ENCODE results near the gene IFI27.

The IFI27 gene

GRCh38 chr14:94089479-94089878 lies 21.1 kb upstream of the IFI27 start:
- Histone ChIP-seq H3K4me1 (ENCODE audit: low read length) (no peaks in the 10 kb centered on the region), H3K79me2 (ENCODE audit: low read length) (no peaks in the 10 kb centered on the region), H4K20me1 (ENCODE audit: insufficient read depth, low read length) (no peaks in the 10 kb centered on the region), H3K9ac (ENCODE audit: low read length) (no peak overlapping the region), H3K36me3 (replicated peaks; ENCODE audit: insufficient read depth, low read length) (no peaks in the 10 kb centered on the region), H3K4me2 (ENCODE audit: low read depth, low read length) (no peak overlapping the region), H3K4me3 (ENCODE audit: low read length) (no peak overlapping the region), H3F3A (ENCODE audit: insufficient read depth, low read length) (no peaks in the 10 kb centered on the region), H3K27me3 (replicated peaks; ENCODE audit: insufficient read depth, low read length) (no peaks in the 10 kb centered on the region), H3K27ac (ENCODE audit: low read length) (no peak overlapping the region), H2AFZ (ENCODE audit: low read length) (no peak overlapping the region), H3K9me3 (replicated peaks; ENCODE audit: insufficient read depth, low read length) (no peaks in the 10 kb centered on the region), H3K9me2 (replicated peaks; ENCODE audit: insufficient read depth, low read length) (no peaks in the 10 kb centered on the region)
- DNase-seq = no peak
- no peak for TF ChIP-seq EZH2phosphoT487 (IDR thresholded peaks at IDR 0.05; ENCODE audit: low read length)
- TF ChIP-seq, protein P1, sequence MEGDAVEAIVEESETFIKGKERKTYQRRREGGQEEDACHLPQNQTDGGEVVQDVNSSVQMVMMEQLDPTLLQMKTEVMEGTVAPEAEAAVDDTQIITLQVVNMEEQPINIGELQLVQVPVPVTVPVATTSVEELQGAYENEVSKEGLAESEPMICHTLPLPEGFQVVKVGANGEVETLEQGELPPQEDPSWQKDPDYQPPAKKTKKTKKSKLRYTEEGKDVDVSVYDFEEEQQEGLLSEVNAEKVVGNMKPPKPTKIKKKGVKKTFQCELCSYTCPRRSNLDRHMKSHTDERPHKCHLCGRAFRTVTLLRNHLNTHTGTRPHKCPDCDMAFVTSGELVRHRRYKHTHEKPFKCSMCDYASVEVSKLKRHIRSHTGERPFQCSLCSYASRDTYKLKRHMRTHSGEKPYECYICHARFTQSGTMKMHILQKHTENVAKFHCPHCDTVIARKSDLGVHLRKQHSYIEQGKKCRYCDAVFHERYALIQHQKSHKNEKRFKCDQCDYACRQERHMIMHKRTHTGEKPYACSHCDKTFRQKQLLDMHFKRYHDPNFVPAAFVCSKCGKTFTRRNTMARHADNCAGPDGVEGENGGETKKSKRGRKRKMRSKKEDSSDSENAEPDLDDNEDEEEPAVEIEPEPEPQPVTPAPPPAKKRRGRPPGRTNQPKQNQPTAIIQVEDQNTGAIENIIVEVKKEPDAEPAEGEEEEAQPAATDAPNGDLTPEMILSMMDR (IDR thresholded peaks at IDR 0.05; ENCODE audit: low read length) = no peak
- no peak for TF ChIP-seq EZH2 (optimal IDR thresholded peaks at IDR 0.05; ENCODE audit: low read depth, low read length)

DNA sequence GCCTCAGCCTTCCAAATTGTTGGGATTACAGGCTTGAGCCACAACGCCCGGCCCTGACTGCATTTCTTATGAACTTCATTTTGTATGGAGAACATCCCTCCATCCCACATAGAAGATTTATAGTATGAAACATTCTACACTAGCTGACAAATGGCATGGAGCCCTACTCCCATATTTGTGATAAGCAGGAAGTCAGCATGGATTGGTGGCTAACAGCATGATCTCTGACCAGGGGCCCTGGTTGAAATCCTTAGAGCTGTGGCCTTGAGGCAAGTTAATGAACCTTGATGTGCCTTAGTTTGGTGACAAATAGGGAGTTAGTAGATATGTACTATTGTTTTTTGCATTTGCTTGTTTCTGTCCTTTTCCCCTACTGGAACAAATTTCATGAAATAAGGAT lies 17.1 kb upstream of the IFI27 start:
- Histone ChIP-seq H3K9ac (ENCODE audit: low read length) (no peak overlapping the region), H3K79me2 (ENCODE audit: low read length) (no peaks in the 10 kb centered on the region), H3K4me3 (ENCODE audit: low read length) (no peak overlapping the region), H2AFZ (ENCODE audit: low read length) (no peak overlapping the region), H3K4me2 (ENCODE audit: low read depth, low read length) (no peak overlapping the region), H3K9me3 (replicated peaks; ENCODE audit: insufficient read depth, low read length) (no peaks in the 10 kb centered on the region), H4K20me1 (ENCODE audit: insufficient read depth, low read length) (no peaks in the 10 kb centered on the region), H3K27ac (ENCODE audit: low read length) (no peak overlapping the region), H3K36me3 (replicated peaks; ENCODE audit: insufficient read depth, low read length) (no peaks in the 10 kb centered on the region), H3F3A (ENCODE audit: insufficient read depth, low read length) (no peaks in the 10 kb centered on the region), H3K9me2 (replicated peaks; ENCODE audit: insufficient read depth, low read length) (no peaks in the 10 kb centered on the region), H3K4me1 (ENCODE audit: low read length) (no peaks in the 10 kb centered on the region), H3K27me3 (replicated peaks; ENCODE audit: insufficient read depth, low read length) (no peaks in the 10 kb centered on the region)
- TF ChIP-seq EZH2 (optimal IDR thresholded peaks at IDR 0.05; ENCODE audit: low read depth, low read length) (no peak), EZH2phosphoT487 (IDR thresholded peaks at IDR 0.05; ENCODE audit: low read length) (no peak)
- TF ChIP-seq, protein P1 (IDR thresholded peaks at IDR 0.05; ENCODE audit: low read length) = no peak
- DNase-seq = no peak

- H3K79me2 ChIP-seq (ENCODE audit: low read length) = no peaks in the 10 kb centered on the region
- TF ChIP-seq EZH2 (optimal IDR thresholded peaks at IDR 0.05; ENCODE audit: low read depth, low read length) (no peak), EZH2phosphoT487 (IDR thresholded peaks at IDR 0.05; ENCODE audit: low read length) (no peak)
- TF ChIP-seq, protein P1 (IDR thresholded peaks at IDR 0.05; ENCODE audit: low read length) = no peak
- no peak overlapping the region for H3K27ac ChIP-seq (ENCODE audit: low read length)
- DNase-seq = no peak
- H3K36me3 ChIP-seq (replicated peaks; ENCODE audit: insufficient read depth, low read length) = no peaks in the 10 kb centered on the region
- H3K4me2 ChIP-seq (ENCODE audit: low read depth, low read length) = no peak overlapping the region
- H3K9ac ChIP-seq (ENCODE audit: low read length) = no peak overlapping the region
- H3K9me3 ChIP-seq (replicated peaks; ENCODE audit: insufficient read depth, low read length) = no peaks in the 10 kb centered on the region
- no peaks in the 10 kb centered on the region for H3F3A ChIP-seq (ENCODE audit: insufficient read depth, low read length)
- H3K4me3 ChIP-seq (ENCODE audit: low read length) = no peak overlapping the region
- no peaks in the 10 kb centered on the region for H3K27me3 ChIP-seq (replicated peaks; ENCODE audit: insufficient read depth, low read length)
- H3K4me1 ChIP-seq (ENCODE audit: low read length) = no peaks in the 10 kb centered on the region
- no peak overlapping the region for H2AFZ ChIP-seq (ENCODE audit: low read length)
- no peaks in the 10 kb centered on the region for H4K20me1 ChIP-seq (ENCODE audit: insufficient read depth, low read length)
- no peaks in the 10 kb centered on the region for H3K9me2 ChIP-seq (replicated peaks; ENCODE audit: insufficient read depth, low read length)
These were observed 13.4 kb upstream of the IFI27 start for GRCh38 chr14:94097091-94097490.
